Activated CD4-positive, alpha-beta T cell treated with anti-CD3 and anti-CD28 coated beads for 1 hour (primary cell): ENCODE results near the gene PIGW.
A peak's percentile ranks its signal among the peaks of the same experiment; 100 is the strongest.
"Not testable (repeated sequence)": the region's sequence is repeated elsewhere in the genome, so short reads cannot be mapped to it uniquely, and the experiment has no call there.

Source experiments
- DNase-seq: peaks from one replicate; pipeline ENCODE4 v3.0.0-alpha.2; 2020

PIGW gene

DNA sequence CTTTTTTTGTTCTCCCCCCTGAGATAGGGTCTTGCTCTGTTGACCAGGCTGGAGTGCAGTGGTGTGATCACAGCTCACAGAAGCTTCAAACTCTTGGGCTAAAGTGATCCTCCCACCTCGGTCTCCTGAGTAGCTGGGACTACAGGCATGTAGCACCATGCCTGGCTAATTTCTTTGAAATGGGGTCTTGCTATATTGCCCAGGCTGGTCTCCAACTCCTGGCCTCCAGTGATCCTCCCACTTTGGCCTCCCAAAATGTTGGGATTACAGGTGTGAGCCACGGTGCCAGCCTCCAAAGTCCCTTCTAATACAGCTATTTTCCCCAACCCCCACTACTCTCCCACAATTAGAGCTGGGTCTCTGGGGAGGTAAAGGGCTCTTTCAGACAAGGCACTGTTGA is 26.3 kb upstream of the PIGW start:
- not testable (repeated sequence) for DNase-seq

DNA sequence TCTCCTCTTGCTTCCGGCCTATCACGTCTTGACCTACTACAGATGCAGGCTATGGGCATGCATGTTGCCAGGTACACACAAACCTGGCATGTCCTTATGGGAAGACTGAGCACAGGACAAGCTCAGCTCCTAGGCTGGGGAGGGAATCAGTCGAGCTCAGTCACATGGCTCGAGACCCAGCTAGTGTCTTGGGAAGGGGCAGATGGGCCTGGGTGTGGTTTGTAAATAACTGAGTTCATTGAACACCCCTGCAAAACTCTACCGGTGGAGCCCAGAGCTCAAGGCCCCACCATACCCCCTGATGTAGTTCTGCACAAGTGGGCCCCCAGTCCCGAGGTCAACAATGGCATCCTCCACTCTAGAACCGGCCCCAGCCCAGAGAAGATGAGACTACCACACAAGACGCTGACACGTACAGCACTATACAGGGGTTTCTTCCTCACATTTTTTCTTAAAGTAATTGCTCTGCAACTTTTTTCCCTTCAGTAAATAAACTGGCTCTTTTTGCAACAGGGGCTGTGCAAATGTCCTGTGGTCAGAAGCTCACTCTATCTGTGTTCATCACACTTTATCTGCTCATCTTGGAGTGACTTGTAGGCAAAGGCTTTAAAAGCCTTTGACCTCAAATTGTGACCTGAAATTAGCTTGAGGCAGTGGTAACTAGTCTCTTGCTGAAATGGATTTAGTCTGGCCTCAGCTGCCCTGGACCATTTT is 25.4 kb upstream of the PIGW start:
- DNase-seq: no peak

GRCh38 chr17:36510636-36511035 is 24.2 kb upstream of the PIGW start:
- no peak for DNase-seq

DNA sequence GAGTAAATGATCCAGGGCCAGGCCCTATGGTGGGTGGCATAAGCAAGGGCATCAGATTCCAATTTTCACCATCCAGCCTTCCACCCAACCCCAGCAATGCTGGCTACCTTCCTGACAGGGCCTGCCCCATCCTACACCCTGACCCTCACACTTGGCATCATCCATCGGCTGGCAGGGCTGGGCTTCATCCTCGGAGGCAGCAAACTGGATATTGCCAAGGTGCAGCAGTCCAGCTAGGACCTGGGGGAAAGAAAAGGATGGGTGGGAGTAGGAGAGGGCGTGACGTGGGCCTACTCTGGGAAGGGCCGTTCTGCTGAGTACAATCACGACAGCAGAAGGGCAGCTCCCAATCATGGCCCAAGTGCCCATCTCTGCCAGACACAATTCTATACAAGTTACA is 23.6 kb upstream of the PIGW start:
- no peak for DNase-seq

- no peak for DNase-seq
These were observed 22.1 kb upstream of the PIGW start for GRCh38 chr17:36512641-36513040.

GRCh38 chr17:36514856-36515255 is 19.9 kb upstream of the PIGW start:
- no peak for DNase-seq

GRCh38 chr17:36515837-36516236 is 18.9 kb upstream of the PIGW start:
- DNase-seq: no peak

DNA sequence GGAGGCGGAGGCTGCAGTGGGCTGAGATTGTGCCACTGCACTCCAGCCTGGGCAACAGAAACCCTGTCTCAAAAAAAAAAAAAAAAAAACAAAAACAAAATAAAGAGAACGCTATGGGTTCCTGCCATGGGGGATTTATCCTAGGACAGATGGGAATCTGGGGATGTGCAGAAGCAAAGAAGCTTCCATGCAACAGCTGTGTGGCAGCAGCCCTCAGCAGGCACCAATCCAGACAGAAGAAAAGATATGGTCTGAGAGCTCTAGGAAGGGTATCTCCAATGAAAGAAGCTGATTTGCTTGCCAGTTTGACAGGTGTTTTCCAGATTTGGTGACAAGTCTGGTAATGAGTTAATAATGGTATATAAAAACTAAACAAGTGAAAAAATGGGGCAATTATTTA is 11.7 kb upstream of the PIGW start:
- DNase-seq: no peak

DNA sequence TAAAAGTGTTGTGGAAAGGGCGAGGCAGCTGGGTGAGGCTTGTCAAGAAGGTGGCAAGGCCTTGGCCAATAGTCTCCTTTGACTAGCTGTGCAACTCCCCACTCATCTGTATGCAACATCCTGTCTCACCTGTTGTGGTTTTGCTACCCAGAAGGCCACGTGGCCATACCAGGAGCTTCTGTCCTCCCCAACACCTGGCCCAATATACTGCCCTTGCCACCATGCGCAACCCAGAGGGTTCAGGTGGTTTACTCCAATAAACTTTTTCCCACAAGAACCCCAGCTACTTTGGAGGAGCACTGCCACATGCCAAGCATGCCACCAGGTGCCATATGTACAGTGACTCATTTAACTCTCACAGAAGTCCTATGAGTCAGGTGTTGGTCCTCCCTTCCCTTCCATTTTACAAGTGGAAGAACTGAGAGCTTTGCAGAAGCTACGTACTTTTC is 10.3 kb upstream of the PIGW start:
- no peak for DNase-seq

GRCh38 chr17:36525113-36525512 is 9.7 kb upstream of the PIGW start:
- no peak for DNase-seq

DNA sequence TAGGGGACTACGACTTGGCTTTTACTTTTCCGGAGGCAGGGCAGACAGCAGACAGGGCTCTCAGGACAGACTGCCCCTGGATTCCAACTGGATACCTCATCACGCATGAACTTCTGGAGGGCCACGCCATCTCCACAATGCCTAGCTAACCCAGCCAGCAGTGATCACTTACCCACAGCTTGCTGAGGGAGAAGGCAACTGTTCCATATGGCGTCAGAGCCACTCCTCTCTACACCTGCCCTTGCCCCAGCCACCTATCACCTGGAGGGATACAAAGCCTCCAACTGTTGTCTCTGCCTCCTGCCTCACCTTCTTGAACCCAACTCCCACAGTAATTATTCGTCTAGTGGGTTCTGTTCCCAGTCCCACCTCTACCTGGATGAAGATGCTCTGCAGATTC is 8.9 kb upstream of the PIGW start:
- DNase-seq: no peak

- DNase-seq: no peak
These were observed 7.1 kb upstream of the PIGW start for GRCh38 chr17:36527621-36528250.

- DNase-seq: no peak
These were observed 5.7 kb upstream of the PIGW start for GRCh38 chr17:36529121-36529520.

GRCh38 chr17:36532435-36532975 is 2.3 kb upstream of the PIGW start:
- DNase-seq: no peak

- peak; percentile 36 for DNase-seq
These were observed 600 bp upstream of the PIGW start for GRCh38 chr17:36533935-36534839.

DNA sequence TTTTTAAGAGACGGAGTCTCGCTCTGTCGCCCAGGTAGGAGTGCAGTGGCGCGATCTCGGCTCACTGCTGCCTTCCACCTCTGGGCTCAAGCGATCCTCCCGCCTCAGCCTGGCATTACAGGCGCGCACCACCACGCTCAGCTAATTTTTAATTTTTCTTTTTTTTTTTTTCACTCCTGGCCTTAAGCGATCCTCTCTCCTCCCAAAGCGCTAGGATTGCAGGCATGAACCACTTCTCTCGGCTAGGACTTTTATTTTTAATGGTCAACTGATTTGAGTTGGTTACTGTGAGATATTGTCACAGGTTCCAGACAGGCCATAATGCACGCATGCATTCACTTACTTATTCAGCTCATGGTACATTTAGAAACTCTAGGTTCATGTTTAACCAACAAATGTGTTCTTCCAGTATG is 888 bp downstream of the PIGW start:
- no peak for DNase-seq

DNA sequence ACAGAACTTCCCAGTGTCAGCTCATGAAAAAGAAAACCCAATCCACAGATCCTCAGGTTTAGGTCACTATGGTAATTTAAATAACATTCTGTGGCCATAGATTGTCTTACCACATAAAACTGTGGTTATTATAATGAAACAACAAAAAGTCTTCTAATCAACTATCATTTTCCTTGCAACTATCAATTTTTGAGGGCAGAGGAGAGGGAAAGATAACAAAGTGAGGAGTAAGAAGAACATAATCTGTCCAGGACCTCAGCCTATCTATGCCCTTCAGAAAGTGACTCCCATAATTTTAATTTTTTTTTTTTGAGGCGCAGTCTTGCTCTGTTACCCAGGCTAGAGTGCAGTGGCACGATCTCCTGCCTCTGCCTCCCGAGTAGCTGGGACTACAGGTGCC is 5.9 kb downstream of the PIGW start:
- DNase-seq: no peak

- no peak for DNase-seq
These were observed 8.0 kb downstream of the PIGW start for GRCh38 chr17:36542755-36543154.

GRCh38 chr17:36544044-36544306 is 9.2 kb downstream of the PIGW start:
- no peak for DNase-seq

DNA sequence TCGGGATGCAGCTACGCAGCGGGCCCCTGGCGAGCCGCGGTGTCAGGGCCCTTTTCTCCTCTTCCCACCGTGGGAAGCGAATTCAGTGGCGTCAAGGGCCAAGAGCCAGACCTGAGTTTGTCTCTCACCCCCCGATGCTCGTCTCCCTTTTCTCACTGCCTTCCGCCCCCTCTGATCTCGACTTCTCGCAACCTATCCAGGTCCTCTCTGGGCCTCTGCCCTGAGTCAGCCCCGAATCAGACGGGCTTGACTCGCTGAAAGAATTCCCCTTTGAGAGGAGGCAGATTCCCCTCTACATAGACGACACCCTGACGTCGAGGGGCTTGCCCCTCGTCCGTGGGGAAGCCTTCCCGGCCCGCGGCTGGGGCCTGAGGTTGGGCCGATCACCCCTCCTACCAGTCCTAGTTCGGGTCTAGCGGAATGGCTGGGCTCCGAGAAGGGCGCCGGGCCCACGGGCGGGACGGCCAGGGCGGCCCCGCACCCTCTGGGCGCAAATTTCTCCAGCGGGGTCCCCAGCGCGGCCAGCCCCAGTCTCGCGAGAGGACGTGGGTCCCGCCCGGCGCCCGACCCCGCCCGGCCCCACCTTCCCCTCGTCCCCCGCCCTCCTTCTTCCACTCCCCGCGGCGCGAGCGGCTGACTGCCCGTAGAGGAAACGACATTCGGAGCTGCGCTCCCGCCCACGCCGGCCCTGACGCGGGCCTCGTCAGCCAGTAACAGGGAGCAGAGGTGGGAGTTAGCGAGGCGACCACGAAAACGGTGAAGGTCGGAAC is 9.7 kb downstream of the PIGW start, which contains the start of gene GGNBP2:
Gene GGNBP2, plus strand, starts transcription at position 613 of the 770 bp plus-strand sequence. CDS start 806 bp downstream, outside the sequence.
- peak; percentile 84 for DNase-seq

DNA sequence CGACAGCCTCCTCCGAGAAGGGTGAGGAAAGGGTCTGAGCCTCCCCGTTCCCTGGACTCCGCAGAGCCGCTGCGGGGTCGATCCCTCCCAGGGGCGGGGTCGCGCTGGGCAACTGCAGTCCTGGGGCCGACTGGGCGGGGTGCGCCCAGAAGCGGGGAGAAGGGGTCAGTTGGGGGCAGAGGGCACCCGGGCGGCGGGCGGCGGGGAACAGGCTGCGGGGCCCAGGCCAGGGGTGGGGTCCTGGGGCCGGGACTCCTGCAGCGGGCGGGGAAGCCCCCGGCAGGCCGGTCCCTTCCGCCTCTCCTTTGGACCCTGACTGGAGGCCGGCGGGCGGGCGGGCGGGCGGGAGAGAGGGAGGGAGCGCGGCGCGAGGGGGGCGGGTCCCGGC is 10.3 kb downstream of the PIGW start:
- DNase-seq: no peak

DNA sequence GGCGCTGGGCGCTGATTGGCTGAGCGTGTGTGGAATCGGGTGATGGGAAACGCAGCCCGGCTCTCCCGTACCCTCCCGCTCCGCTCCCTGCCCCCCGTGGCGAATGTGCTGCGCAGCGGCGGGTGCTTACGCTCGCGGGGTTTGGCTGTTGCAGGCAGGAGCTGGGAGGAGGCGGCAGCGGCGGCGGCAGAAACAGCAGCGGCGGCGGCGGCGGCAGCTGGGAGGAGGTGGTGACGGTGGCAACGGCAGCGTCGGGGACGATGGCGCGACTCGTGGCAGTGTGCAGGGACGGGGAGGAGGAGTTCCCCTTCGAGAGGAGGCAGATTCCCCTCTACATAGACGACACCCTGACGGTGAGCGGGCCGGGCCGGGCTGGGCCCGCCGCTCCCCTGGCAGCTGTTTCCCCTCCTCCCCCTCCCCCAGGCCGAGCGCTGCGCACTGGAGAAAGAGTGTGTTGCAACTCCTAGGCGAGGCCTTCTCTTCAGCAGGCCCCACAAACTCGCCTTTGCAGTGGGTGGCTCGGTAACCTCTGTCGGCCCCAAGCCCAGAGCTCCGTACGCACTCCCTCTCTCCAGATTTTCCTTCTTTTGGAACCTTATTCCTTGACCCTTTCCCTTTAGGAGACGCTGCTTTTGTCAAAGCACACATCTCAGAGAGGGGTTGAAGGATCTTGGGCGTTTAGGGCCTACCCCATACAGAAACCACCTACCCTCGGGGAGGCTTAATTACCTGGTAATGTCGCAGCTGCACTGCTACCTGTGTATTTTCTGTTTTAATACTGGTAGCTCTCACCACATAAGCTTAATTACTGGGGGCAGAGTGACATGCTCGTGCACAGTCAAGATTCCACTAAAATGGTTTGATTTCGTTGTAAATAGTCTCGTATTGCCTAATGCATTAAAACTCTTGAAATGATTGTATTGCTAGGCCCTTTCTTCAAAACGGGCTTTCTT is 11.0 kb downstream of the PIGW start:
- DNase-seq: peak; percentile 95
